Large intestine (tissue), 3 donors: Measurements from ENCODE around the gene EHD1. TPM values are rescaled to one million over a fixed set of nuclear protein-coding genes. Genes with fewer than 3 reads are reported as not detected.
A peak's percentile ranks its signal among the peaks of the same experiment; 100 is the strongest.

Source experiments
- DNase-seq, 2 donors: peaks; one replicate each; pipeline versions ENCODE4 v3.0.0 to v3.0.0-alpha.2; 2013
- H3K27ac ChIP-seq: one replicate; pipeline ENCODE4 v1.5.1; 2013; ENCODE audit warnings: low read length
- H3K27me3 ChIP-seq: 2 replicates; pipeline ENCODE4 v1.6.1; 2013; ENCODE audit warnings: low read length; ENCODE audit not compliant: control insufficient read depth, insufficient read depth
- H3K36me3 ChIP-seq: 2 replicates; pipeline ENCODE4 v1.6.1; 2013; ENCODE audit warnings: low read length; ENCODE audit not compliant: control insufficient read depth, insufficient read depth
- H3K4me1 ChIP-seq: one replicate; pipeline ENCODE4 v1.6.1; 2013; ENCODE audit warnings: low read length; ENCODE audit not compliant: control insufficient read depth, insufficient read depth
- H3K4me3 ChIP-seq: one replicate; pipeline ENCODE4 v1.5.1; 2013; ENCODE audit warnings: low read length
- H3K9me3 ChIP-seq: one replicate; pipeline ENCODE4 v1.6.1; 2013; ENCODE audit warnings: mild to moderate bottlenecking, low read depth, low read length, moderate library complexity; ENCODE audit not compliant: control insufficient read depth
- WGBS: methylation state at CpG from one replicate; pipeline ENCODE4 v1.1.5; 2013; ENCODE audit warnings: low lambda C conversion rate; ENCODE audit not compliant: insufficient coverage; 5-methylcytosine and 5-hydroxymethylcytosine counted together
- polyA plus RNA-seq: library from polyadenylated mRNA; unstranded; fragments of 120-200 nt; gene quantifications from one replicate; pipeline ENCODE4 v1.2.1, GENCODE V29; 2013

Gene EHD1
- polyA plus RNA-seq, 1 donor = 94.8 TPM

DNA sequence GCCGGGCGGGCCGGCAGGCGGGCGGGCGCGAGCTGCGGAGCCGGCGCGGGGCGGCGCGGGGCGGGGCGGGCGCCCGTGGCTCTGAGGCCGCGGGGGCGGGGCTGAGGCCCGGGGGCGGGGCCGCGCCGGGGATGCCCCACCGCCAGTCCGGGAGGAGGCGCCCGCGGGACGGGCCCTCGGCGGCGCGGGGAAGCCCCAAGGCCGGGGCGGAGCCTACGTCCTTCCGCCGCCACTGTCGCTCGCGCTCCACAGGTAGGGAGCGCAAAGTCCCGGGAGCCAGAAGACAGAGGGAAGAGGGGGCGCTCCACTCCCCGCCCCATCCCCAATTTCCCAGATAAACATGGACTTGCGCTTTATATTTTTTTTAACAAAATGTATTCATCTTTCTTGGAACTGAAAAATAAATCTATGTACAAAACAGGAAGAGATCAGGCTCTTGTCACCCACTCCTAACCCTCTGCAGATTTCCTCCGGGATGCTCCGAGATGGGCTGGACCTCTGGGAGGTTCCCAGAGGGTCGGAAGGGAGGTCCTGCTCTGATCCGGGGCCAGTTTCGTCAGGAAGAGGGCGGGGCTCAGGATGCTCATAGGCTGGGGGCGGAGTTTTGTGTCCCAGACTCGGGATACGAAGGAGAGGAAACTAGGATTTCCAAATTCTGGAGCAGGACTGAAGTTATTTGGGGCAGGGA, 75.1 kb downstream of the EHD1 start, which contains the start of gene MAP4K2:
TSS of gene MAP4K2 (minus strand) at position 57 of the 688 bp plus-strand sequence. CDS start 65 bp downstream, outside the sequence.
- Histone ChIP-seq H3K4me1 (peaks cover 22% of the 10 kb centered on the region), H3K9me3 (peaks cover 2% of the 10 kb centered on the region), H3K4me3 (peak within 1 kb of the TSS; percentile 60), H3K27me3 (no peaks in the 10 kb centered on the region), H3K27ac (peak within 1 kb of the TSS; percentile 79), H3K36me3 (peaks cover 46% of the 10 kb centered on the region)
- peak; percentile 82 to 87 for DNase-seq
- no CpG with 5 or more reads among the region's 58 CpGs for WGBS

DNA sequence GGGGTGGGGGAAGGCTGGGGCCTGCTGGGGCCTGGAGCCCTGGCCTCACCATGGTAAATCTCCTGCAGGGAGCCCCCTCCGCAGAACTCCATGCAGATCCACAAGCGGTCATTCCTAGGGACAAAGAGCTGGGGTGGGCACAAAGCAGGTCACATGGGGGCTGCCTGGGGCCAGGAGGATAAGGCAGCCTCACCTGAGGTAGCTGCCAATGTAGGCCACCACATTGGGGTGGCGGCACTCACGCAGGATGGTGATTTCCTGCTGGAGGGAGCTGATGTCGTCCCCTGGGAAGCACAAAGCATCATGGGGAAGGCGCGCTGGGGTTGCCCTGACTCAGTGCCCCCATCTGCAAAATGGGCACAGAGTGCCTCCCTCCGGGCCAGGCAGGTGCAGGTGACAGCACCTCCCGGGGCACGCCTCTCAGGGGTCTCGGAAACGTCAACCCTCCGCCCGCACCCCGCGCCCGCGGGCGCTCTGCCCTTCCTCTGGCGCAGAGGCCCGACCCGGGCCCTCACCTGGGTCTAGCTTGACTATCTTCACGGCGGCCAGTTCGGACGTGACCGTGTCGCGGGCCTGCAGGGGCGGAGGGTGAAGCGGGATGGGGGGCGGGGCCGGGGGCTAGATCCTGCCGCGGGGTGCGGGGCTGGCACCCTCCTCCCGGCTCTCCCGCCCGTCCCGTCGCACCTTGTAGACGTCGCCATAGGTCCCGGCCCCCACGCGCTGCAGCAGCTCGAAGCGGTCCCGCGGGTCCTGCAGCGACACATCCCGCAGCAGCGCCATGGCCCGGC, 75.9 kb downstream of the EHD1 start:
- no peaks in the 10 kb centered on the region for H3K27me3 ChIP-seq
- peaks cover 2% of the 10 kb centered on the region for H3K9me3 ChIP-seq
- H3K36me3 ChIP-seq = peaks cover 41% of the 10 kb centered on the region
- peaks cover 22% of the 10 kb centered on the region for H3K4me1 ChIP-seq
- peak in 1 of 2 donors; percentile 27 for DNase-seq
- H3K27ac ChIP-seq = peak overlapping the region; percentile 33
- H3K4me3 ChIP-seq = peak overlapping the region; percentile 56
- WGBS = no CpG with 5 or more reads among the region's 54 CpGs

Other genes with a start within 250 kb of the EHD1 start
- 13.8 TPM for gene NRXN2, start 155.4 kb downstream of the EHD1 start, polyA plus RNA-seq
- gene RASGRP2, start 134.5 kb downstream of the EHD1 start, polyA plus RNA-seq = 10.7 TPM
- 2.4 TPM for gene PYGM, start 118.6 kb downstream of the EHD1 start, polyA plus RNA-seq
- gene SF1, start 100.1 kb downstream of the EHD1 start, polyA plus RNA-seq = 360 TPM
- 13.5 TPM for gene MAP4K2, start 75.4 kb downstream of the EHD1 start, polyA plus RNA-seq
- 29.0 TPM for gene MEN1, start 68.1 kb downstream of the EHD1 start, polyA plus RNA-seq
- gene CDC42BPG, start 34.0 kb downstream of the EHD1 start, polyA plus RNA-seq = 5.5 TPM
- gene ATG2A, start 38.6 kb upstream of the EHD1 start, polyA plus RNA-seq = 18.4 TPM
- gene PPP2R5B, start 46.1 kb upstream of the EHD1 start, polyA plus RNA-seq = 11.6 TPM
- 0.24 TPM for gene GPHA2, start 57.3 kb upstream of the EHD1 start, polyA plus RNA-seq
- 0.09 TPM for gene MAJIN, start 93.5 kb upstream of the EHD1 start, polyA plus RNA-seq
- gene BATF2, start 118.3 kb upstream of the EHD1 start, polyA plus RNA-seq = 15.7 TPM
- gene ARL2, start 135.5 kb upstream of the EHD1 start, polyA plus RNA-seq = 83.3 TPM
- 37.7 TPM for gene SNX15, start 148.8 kb upstream of the EHD1 start, polyA plus RNA-seq
- gene SAC3D1, start 162.6 kb upstream of the EHD1 start, polyA plus RNA-seq = 8.9 TPM
- gene NAALADL1, start 179.9 kb upstream of the EHD1 start, polyA plus RNA-seq = 8.9 TPM
- 11.3 TPM for gene CDCA5, start 205.4 kb upstream of the EHD1 start, polyA plus RNA-seq
- 35.8 TPM for gene ZFPL1, start 205.6 kb upstream of the EHD1 start, polyA plus RNA-seq
- 102 TPM for gene VPS51, start 217.6 kb upstream of the EHD1 start, polyA plus RNA-seq
- 56.4 TPM for gene TM7SF2, start 233.3 kb upstream of the EHD1 start, polyA plus RNA-seq
- 6.4 TPM for gene ZNHIT2, start 239.1 kb upstream of the EHD1 start, polyA plus RNA-seq
- 1,012 TPM for gene FAU, start 243.5 kb upstream of the EHD1 start, polyA plus RNA-seq
- 35.1 TPM for gene MRPL49, start 243.7 kb upstream of the EHD1 start, polyA plus RNA-seq